ENCODE data around the gene PRRT2. TPM values are rescaled to one million over a fixed set of nuclear protein-coding genes. Genes with fewer than 3 reads are reported as not detected.

PRRT2 gene
- total and polyA plus RNA-seq, 12 donors = 0.62 to 6.3 (median 1.1) TPM

DNA sequence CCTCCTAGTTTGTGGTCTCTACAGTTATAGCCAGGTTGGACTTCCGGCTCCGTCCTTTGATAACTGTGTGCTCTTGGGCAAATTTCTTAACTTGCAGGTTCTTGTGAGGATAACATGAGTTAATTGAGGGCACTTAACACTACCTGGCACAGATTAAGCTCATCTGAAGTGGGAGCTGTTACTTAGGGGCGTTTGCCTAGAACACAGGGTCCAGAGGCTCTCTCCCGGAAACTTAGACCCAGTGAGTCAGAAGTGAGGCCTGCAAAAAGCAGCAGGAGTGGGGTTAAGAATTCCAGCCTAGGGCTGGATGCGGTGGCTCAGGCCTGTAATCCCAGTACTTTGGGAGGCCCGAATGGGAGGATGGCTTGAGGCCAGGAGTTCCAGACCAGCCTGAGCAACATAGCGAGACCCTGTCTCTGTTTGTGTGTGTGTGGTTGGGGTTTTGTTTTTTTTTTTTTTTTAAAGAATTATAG is 9.7 kb downstream of the PRRT2 start:
- Histone ChIP-seq H3K9me3 (no peaks in the 10 kb centered on the region), H3K4me1 (peaks cover 27 to 92% (median 84%) of the 10 kb centered on the region in 9 donors), H3K36me3 (peaks cover 0 to 35% (median 0%) of the 10 kb centered on the region in 9 donors), H3K4me3 (peak overlapping the region in 9 of 10 donors; percentile 44 to 82 (median 76)), H3K27me3 (no peaks in the 10 kb centered on the region), H3K27ac (peak overlapping the region; percentile 39 to 94 (median 87))
- intact Hi-C loops (cut with DNase I) = loop anchor here in 1 of 10 donors (5.0 kb wide), 1 partner anchor 41 kb away; the partner anchor contains the start of gene CDIPT
- DNase-seq (no peak), ATAC-seq (peak in 1 of 8 donors; percentile 15)
- WGBS, 2 donors = 60 to 68% methylated on average over 7 of the region's 7 CpGs
- TF ChIP-seq CTCF (IDR thresholded peaks at IDR 0.05) = no peak

- TF ChIP-seq CTCF (IDR thresholded peaks at IDR 0.05) = no peak
- WGBS, 2 donors = 50 to 63% methylated on average over 7 of the region's 7 CpGs
These were observed 12.7 kb downstream of the PRRT2 start for GRCh38 chr16:29824589-29825144.

DNA sequence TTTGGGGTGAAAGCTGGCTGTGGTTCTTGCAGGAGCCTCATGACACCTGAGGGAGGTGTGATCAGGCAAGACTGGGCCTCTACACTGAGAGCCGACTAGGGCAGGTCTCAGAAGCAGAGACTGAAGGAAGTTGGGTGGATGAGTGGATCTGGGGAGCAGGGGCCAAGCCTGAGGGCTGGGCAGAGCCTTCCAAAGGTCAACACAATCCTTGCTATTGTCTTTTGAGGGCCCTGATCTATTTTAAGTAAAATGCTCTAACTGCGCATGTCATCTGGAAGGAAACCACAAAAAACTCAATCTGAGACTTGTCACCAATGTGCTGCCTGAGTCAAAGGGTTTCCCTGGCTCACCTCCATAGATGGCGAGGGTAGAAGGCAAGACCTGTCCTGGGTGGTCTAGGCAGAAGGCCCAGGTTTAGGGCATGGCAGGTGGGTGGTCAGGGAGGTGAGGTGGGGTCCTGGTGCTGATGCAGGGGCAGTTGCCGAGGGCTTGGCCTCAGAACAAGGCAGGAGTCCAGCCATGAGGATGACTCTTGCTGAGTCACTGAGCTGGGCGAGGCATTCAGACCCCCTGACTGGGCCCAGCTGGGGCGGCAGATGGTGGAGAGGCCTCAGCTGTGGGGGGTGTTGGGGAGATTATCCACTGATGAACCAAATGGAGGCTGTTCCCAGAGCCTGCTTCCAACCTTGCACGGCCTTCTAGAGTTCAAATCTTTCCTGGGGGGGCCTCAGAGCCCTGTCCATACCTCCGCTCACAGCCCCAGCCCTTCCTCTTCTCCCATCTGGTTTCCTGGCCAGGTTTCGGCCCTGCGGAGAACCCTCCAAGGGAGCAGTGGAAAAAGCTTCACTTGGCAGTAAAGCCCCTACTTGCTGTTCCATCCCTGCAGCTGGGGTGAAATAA is 13.4 kb downstream of the PRRT2 start:
- ATAC-seq = peak; percentile 45 to 79 (median 68)
- Histone ChIP-seq H3K27ac (peak overlapping the region; percentile 65 to 83 (median 80)), H3K27me3 (no peaks in the 10 kb centered on the region), H3K4me3 (peak overlapping the region in 4 of 10 donors; percentile 4 to 18 (median 14)), H3K4me1 (peaks cover 23 to 72% (median 61%) of the 10 kb centered on the region in 9 donors), H3K36me3 (peaks cover 0 to 25% (median 0%) of the 10 kb centered on the region in 9 donors), H3K9me3 (no peaks in the 10 kb centered on the region)
- 57 to 67% methylated on average over 10 of the region's 10 CpGs for WGBS, 2 donors
- peak; percentile 52 to 56 for DNase-seq
- intact Hi-C loops (cut with DNase I) = no loop called here
- TF ChIP-seq CTCF (IDR thresholded peaks at IDR 0.05) = no peak

More at GRCh38 chr16:29824589-29825144, 12.7 kb downstream of the PRRT2 start:
- Histone ChIP-seq H3K4me1 (peaks cover 27 to 78% (median 68%) of the 10 kb centered on the region in 9 donors), H3K27ac (peak overlapping the region; percentile 65 to 83 (median 80)), H3K9me3 (no peaks in the 10 kb centered on the region), H3K27me3 (no peaks in the 10 kb centered on the region), H3K4me3 (peak overlapping the region in 3 of 10 donors; percentile 3 to 18 (median 16)), H3K36me3 (peaks cover 0 to 22% (median 0%) of the 10 kb centered on the region in 9 donors)
- ATAC-seq = peak in 7 of 8 donors; percentile 9 to 40 (median 30)
- intact Hi-C loops (cut with DNase I) = loop anchor here in 1 of 10 donors (5.0 kb wide), 1 partner anchor 38 kb away; the partner anchor contains the start of gene CDIPT
- DNase-seq = no peak

DNA sequence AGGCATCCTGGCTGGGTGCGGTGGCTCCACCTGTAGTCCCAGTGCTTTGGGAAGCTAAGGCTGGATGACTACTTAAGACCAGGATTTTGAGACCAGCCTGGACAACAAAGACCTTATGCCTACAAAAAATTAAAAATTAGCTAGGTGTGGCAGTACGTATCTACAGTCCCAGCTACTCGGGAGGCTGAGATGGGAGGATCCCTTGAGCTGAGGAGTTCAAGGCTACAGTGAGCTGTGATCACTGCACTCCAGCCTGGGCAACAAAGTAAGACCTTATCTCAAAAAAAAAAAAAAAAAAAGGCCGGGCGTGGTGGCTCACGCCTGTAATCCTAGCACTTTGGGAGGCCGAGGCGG is 14.3 kb downstream of the PRRT2 start:
- intact Hi-C loops (cut with DNase I) = no loop called here
- Histone ChIP-seq H3K4me1 (peaks cover 23 to 74% (median 52%) of the 10 kb centered on the region in 9 donors), H3K27ac (peak overlapping the region in 9 of 10 donors; percentile 65 to 83 (median 81)), H3K36me3 (peaks cover 0 to 34% (median 7%) of the 10 kb centered on the region in 9 donors), H3K9me3 (no peaks in the 10 kb centered on the region), H3K4me3 (no peak overlapping the region), H3K27me3 (no peaks in the 10 kb centered on the region)
- no peak for DNase-seq
- ATAC-seq = no peak
- TF ChIP-seq CTCF (IDR thresholded peaks at IDR 0.05) = no peak
- WGBS, 2 donors = 76 to 93% methylated on average over 5 to 7 of the region's 8 CpGs
